K562 (cell line): ENCODE measurements around the gene SLCO1A2. TPM values are rescaled to one million over a fixed set of nuclear protein-coding genes. Genes with fewer than 3 reads are reported as not detected.

ENCODE experiments used
- ARNT ChIP-seq, 2 experiments: fragments of 450-650 bp; IDR thresholded peaks; 2 replicates each; pipeline ENCODE4 v1.6.1; 2016; ENCODE audit warnings: mild to moderate bottlenecking in 1 of 2
- BACH1 ChIP-seq: fragments of 200-800 bp; sonication (Bioruptor generic); IDR thresholded peaks from 2 replicates; pipeline ENCODE4 v1.6.1; 2016; ENCODE audit warnings: missing genetic modification characterization, missing compliant biosample characterization
- CBFA2T3 ChIP-seq: fragments of 450-650 bp; IDR thresholded peaks from 2 replicates; pipeline ENCODE4 v1.6.1; 2017
- CBFB ChIP-seq: sonication (generic); formaldehyde crosslinking; IDR thresholded peaks from 2 replicates; pipeline ENCODE4 v1.4.0; 2020; ENCODE audit warnings: mild to moderate bottlenecking, missing genetic modification reagents
- CBX3 ChIP-seq, 2 experiments: IDR thresholded peaks; 1 replicate in 1 of 2; 2 replicates in 1 of 2; pipeline ENCODE4 v1.6.1; 2012; ENCODE audit warnings: inconsistent platforms in 2 of 2, low read length in 2 of 2, borderline replicate concordance in 1 of 2, control low read depth in 1 of 2
- COPS2 ChIP-seq: fragments of 450-650 bp; conservative IDR thresholded peaks from 2 replicates; pipeline ENCODE4 v1.6.1; 2016; ENCODE audit warnings: mild to moderate bottlenecking, moderate library complexity
- CREM ChIP-seq: IDR thresholded peaks from 2 replicates; pipeline ENCODE4 v1.6.1; 2014; ENCODE audit warnings: antibody characterized with exemption, low read depth
- DIDO1 ChIP-seq: fragments of 450-650 bp; IDR thresholded peaks from 2 replicates; pipeline ENCODE4 v1.6.1; 2016; ENCODE audit warnings: low read depth, missing biosample characterization, missing genetic modification characterization
- ERF ChIP-seq: fragments of 450-650 bp; formaldehyde crosslinking; IDR thresholded peaks from 2 replicates; pipeline ENCODE4 v1.4.0; 2020; ENCODE audit warnings: mild to moderate bottlenecking, mixed read lengths
- FOXJ2 ChIP-seq: fragments of 200-800 bp; sonication (Bioruptor generic); IDR thresholded peaks from 2 replicates; pipeline ENCODE4 v1.6.1; 2016; ENCODE audit warnings: missing genetic modification characterization, missing compliant biosample characterization
- FOXP1 ChIP-seq: sonication (generic); formaldehyde crosslinking; IDR thresholded peaks from 2 replicates; pipeline ENCODE4 v1.8.0; 2022; ENCODE audit warnings: mild to moderate bottlenecking, missing genetic modification reagents
- HBP1 ChIP-seq: fragments of 450-650 bp; formaldehyde crosslinking; IDR thresholded peaks from 2 replicates; pipeline ENCODE4 v1.4.0; 2022; ENCODE audit warnings: missing genetic modification characterization
- L3MBTL2 ChIP-seq: fragments of 450-650 bp; IDR thresholded peaks from 2 replicates; pipeline ENCODE4 v1.6.1; 2016; ENCODE audit warnings: mild to moderate bottlenecking, moderate library complexity
- LEF1 ChIP-seq: fragments of 450-650 bp; IDR thresholded peaks from 2 replicates; pipeline ENCODE4 v1.6.1; 2016; ENCODE audit warnings: mild to moderate bottlenecking
- MLLT1 ChIP-seq, 2 experiments: fragments of 450-650 bp; IDR thresholded peaks; 2 replicates each; pipeline ENCODE4 v1.6.1; 2016
- NCOR1 ChIP-seq: fragments of 450-650 bp; IDR thresholded peaks from 2 replicates; pipeline ENCODE4 v1.6.1; 2016; ENCODE audit warnings: mild to moderate bottlenecking, moderate library complexity
- NEUROD1 ChIP-seq: fragments of 150-350 bp; IDR thresholded peaks from 2 replicates; pipeline ENCODE4 v1.6.1; 2014; ENCODE audit warnings: borderline replicate concordance, low read length, low read depth; ENCODE audit not compliant: partially characterized antibody
- POLR3G ChIP-seq: IDR thresholded peaks from 2 replicates; pipeline ENCODE4 v1.6.1; 2011; ENCODE audit not compliant: insufficient read length, insufficient replicate concordance; ENCODE audit errors: extremely low read depth
- PURB ChIP-seq: sonication (generic); formaldehyde crosslinking; IDR thresholded peaks from 2 replicates; pipeline ENCODE4 v1.9.0; 2021; ENCODE audit warnings: low read depth, mild to moderate bottlenecking, missing genetic modification reagents
- SMARCE1 ChIP-seq: fragments of 450-650 bp; IDR thresholded peaks from 2 replicates; pipeline ENCODE4 v1.7.1; 2016; ENCODE audit warnings: mild to moderate bottlenecking
- SRSF3 ChIP-seq: fragments of 200-400 bp; formaldehyde crosslinking; IDR thresholded peaks from 2 replicates; pipeline ENCODE4 v1.6.1; 2016; ENCODE audit warnings: mild to moderate bottlenecking, low read length, moderate library complexity; ENCODE audit not compliant: insufficient read depth
- STAT5A ChIP-seq: IDR thresholded peaks from 2 replicates; pipeline ENCODE4 v1.6.1; 2012; ENCODE audit warnings: low read length, inconsistent platforms, borderline replicate concordance
- STAT5B ChIP-seq: fragments of 250-450 bp; sonication (Bioruptor Pico); IDR thresholded peaks from 2 replicates; pipeline ENCODE4 v1.8.0; 2021; ENCODE audit warnings: mild to moderate bottlenecking, inconsistent platforms
- TRIM28 ChIP-seq: fragments of 450-650 bp; IDR thresholded peaks from 2 replicates; pipeline ENCODE4 v1.6.1; 2017
- ZHX1 ChIP-seq: fragments of 150-350 bp; conservative IDR thresholded peaks from 2 replicates; pipeline ENCODE4 v1.6.1; 2014; ENCODE audit warnings: low read length
- ZKSCAN3 ChIP-seq: fragments of 250-450 bp; sonication (Bioruptor Pico); IDR thresholded peaks from 2 replicates; pipeline ENCODE4 v1.4.0; 2020
- ZNF146 ChIP-seq: IDR thresholded peaks from one replicate; pipeline ENCODE4 v1.6.1; 2018; ENCODE audit warnings: missing compliant biosample characterization; ENCODE audit not compliant: unreplicated experiment
- ZNF23 ChIP-seq: fragments of 250-450 bp; sonication (Bioruptor Pico); IDR thresholded peaks from 2 replicates; pipeline ENCODE4 v1.4.0; 2020; ENCODE audit warnings: mild to moderate bottlenecking
- polyA plus RNA-seq, 8 experiments: library from polyadenylated mRNA; depleted of rRNA in 4 of 8; stranded (reverse) in 5 of 8; unstranded in 3 of 8; fragments of >200 nt; fragmentation: Nextera tagmentation in 2 of 8; fragmentation: Illumina TruSeq in 1 of 8; extraction: Ambion mirVana in 2 of 8; extraction: Trizol in 1 of 8; gene quantifications; 2 replicates each; pipeline versions ENCODE4 v1.2.1 to v1.2.3, GENCODE V29; 2011 to 2014; ENCODE audit warnings: inconsistent platforms in 1 of 8, missing spikeins in 1 of 8
- total RNA-seq, 7 experiments: library from RNA; depleted of rRNA in 6 of 7; stranded (reverse); fragments of >200 nt in 6 of 7; fragmentation: Illumina TruSeq in 2 of 7; extraction: Trizol in 2 of 7; gene quantifications; 2 replicates each; pipeline versions ENCODE4 v1.2.1 to v1.2.3, GENCODE V29; 2011 to 2021; ENCODE audit warnings: low replicate concordance in 1 of 7

SLCO1A2 gene
- total and polyA plus RNA-seq, 9 of the 15 experiments (the other 6 are each of a cell fraction or from before 2014, with no cell fraction given): 1.2 to 4.4 (median 2.6) TPM

- TF ChIP-seq NCOR1: peak; percentile 76
- peak; percentile 67; the same call in 1 of the 2 replicates for TF ChIP-seq FOXP1
- TF ChIP-seq ZKSCAN3: no peak
- peak; percentile 91 for TF ChIP-seq LEF1
- TF ChIP-seq PURB (CRISPR knock-in tag): no peak
- TF ChIP-seq CBX3 (IDR thresholded peaks at IDR 0.05; ENCODE audit: borderline replicate concordance in 1 of 2, low read length in 2 of 2): peak in 1 of 2 experiments; percentile 16; a peak in 1 of 3 replicates
- peak; percentile 36; the same call in 1 of the 2 replicates for TF ChIP-seq CREM
- no peak for TF ChIP-seq CBFB (CRISPR knock-in tag)
- TF ChIP-seq SMARCE1: peak; percentile 74; the same call in 1 of the 2 replicates
- TF ChIP-seq MLLT1 (IDR thresholded peaks at IDR 0.05): no peak
- no peak for TF ChIP-seq ZNF23 (CRISPR knock-in tag)
- TF ChIP-seq POLR3G: no peak
- peak; percentile 15; the same call in 1 of the 2 replicates for TF ChIP-seq STAT5A
- TF ChIP-seq HBP1: no peak
- no peak for TF ChIP-seq ZNF146 (CRISPR knock-in tag)
- TF ChIP-seq DIDO1 (tag): no peak
- TF ChIP-seq NEUROD1: no peak
- TF ChIP-seq FOXJ2: peak; percentile 64; the same call in 1 of the 2 replicates
- TF ChIP-seq ARNT (IDR thresholded peaks at IDR 0.05): peak in 1 of 2 experiments; percentile 59; a peak in 1 of 4 replicates
- TF ChIP-seq L3MBTL2: 0 out of 2 replicates have a peak, but pooled peaks have one; percentile 21
- TF ChIP-seq COPS2: no peak
- TF ChIP-seq TRIM28: no peak
- TF ChIP-seq CBFA2T3: peak; percentile 78
- TF ChIP-seq ZHX1: no peak
- no peak for TF ChIP-seq ERF
- TF ChIP-seq BACH1 (tag): peak; percentile 21; the same call in 1 of the 2 replicates
- TF ChIP-seq STAT5B (CRISPR knock-in tag): no peak
- no peak for TF ChIP-seq SRSF3
These were observed 16.3 kb upstream of the SLCO1A2 start (continued) for GRCh38 chr12:21350975-21351374.
